Lower leg skin (tissue), 4 donors: ENCODE data around the gene BEAN1. TPM values are rescaled to one million over a fixed set of nuclear protein-coding genes. Genes with fewer than 3 reads are reported as not detected.

Experiments used
- DNase-seq, 2 donors: peaks; one replicate each; pipeline ENCODE4 v3.0.0-alpha.2; 2019; ENCODE audit warnings: low spot score in 2 of 2
- H3K4me3 ChIP-seq: fragments of 200-600 bp; sonication (generic); 2 replicates; pipeline ENCODE4 v1.5.1; 2017; ENCODE audit warnings: mild to moderate bottlenecking, low read depth; ENCODE audit not compliant: poor library complexity, severe bottlenecking
- CTCF ChIP-seq, 3 donors: fragments of 450-650 bp; IDR thresholded peaks; one replicate each; pipeline ENCODE4 v1.5.1; 2016; ENCODE audit warnings: antibody characterized with exemption in 3 of 3, mild to moderate bottlenecking in 3 of 3, moderate library complexity in 2 of 3
- POLR2A ChIP-seq, 2 donors: fragments of 450-650 bp; IDR thresholded peaks; one replicate each; pipeline ENCODE4 v1.6.1; 2016 to 2017; ENCODE audit warnings: antibody characterized with exemption in 2 of 2, mild to moderate bottlenecking in 1 of 2, moderate library complexity in 1 of 2
- WGBS, 2 donors: methylation state at CpG; one replicate each; pipeline ENCODE4 v1.1.5; 2018; 5-methylcytosine and 5-hydroxymethylcytosine counted together
- intact Hi-C: fragments of 100-400 bp; cut with DNase I; formaldehyde crosslinking; loops from one replicate; pipeline ENCODE4 v1.15.0; 2023; ENCODE audit warnings: low total_unique reads
- total RNA-seq, 4 donors: library from RNA; depleted of rRNA; stranded (reverse); fragments of >200 nt; gene quantifications; one replicate each; pipeline ENCODE4 v1.1.0, GENCODE V29; 2016

BEAN1 gene
- total RNA-seq, 4 donors from 2014 or later = 0.72 to 3.9 (median 2.9) TPM; not detected in 1

- peak in 1 of 2 donors; percentile 72 for DNase-seq
- WGBS, 2 donors = 79 to 80% methylated on average over 15 of the region's 15 CpGs
- intact Hi-C loops = loop anchor here (10.0 kb wide), 1 partner anchor 112 kb away; no protein-coding TSS in a partner anchor
- no peak for TF ChIP-seq CTCF (IDR thresholded peaks at IDR 0.05)
- no peak for TF ChIP-seq POLR2A (IDR thresholded peaks at IDR 0.05)
- no peak overlapping the region for H3K4me3 ChIP-seq
Measured at GRCh38 chr16:66473051-66473571, 46.0 kb downstream of the BEAN1 start.

DNA sequence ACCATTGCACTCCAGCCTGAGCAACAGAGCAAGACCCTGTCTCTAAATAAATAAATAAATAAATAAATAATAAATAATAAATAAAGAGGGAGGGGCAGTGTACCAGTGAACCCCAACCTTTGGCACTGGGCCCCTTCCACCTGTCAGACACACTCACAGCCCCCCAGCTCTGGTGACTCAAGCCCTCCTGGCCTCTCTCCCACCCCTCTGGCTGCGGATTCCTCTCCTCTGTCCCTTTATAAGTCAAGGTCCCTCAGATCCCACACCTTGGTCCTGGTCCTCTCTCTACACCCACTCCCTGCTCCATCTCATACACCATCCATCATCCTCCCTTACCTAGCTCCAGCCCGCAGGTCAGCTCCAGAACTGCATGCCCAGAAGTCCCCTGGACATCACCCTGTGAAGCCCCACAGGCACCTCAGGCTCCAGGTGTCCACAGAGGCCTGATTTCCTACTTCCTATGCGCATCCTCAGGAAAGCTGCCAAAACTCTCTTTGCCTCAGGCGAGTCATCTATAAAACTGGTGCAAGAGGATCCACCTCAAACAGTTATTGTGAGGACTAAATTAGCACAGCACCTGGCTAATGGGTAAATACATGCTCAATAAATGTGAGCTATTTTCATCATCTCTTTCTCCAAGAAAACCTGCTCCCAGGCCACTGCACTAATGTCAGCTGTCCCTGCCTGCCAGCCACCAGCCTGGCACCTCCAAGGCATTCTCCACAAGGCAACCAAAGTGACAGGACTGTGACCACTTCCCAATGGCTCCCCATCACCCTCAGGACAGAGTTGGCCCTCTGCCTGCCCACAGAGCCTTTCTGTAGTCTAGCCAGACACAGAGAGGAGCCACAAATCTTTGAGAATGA is 46.8 kb downstream of the BEAN1 start:
- intact Hi-C loops = loop anchor here (10.0 kb wide), 1 partner anchor 111 kb away; no protein-coding TSS in a partner anchor

GRCh38 chr16:66474750-66475199 is 47.7 kb downstream of the BEAN1 start:
- WGBS, 2 donors = 52 to 59% methylated on average over 4 of the region's 4 CpGs
- intact Hi-C loops = loop anchor here (10.0 kb wide), 1 partner anchor 110 kb away; no protein-coding TSS in a partner anchor
- H3K4me3 ChIP-seq = no peak overlapping the region
- TF ChIP-seq CTCF (IDR thresholded peaks at IDR 0.05) (no peak), POLR2A (IDR thresholded peaks at IDR 0.05) (no peak)
- peak in 1 of 2 donors; percentile 20 for DNase-seq

More for the DNA sequence above, 46.8 kb downstream of the BEAN1 start:
- WGBS, 2 donors = 68 to 70% methylated on average over 4 of the region's 4 CpGs
- TF ChIP-seq CTCF (IDR thresholded peaks at IDR 0.05) (no peak), POLR2A (IDR thresholded peaks at IDR 0.05) (no peak)
- DNase-seq = peak in 1 of 2 donors; percentile 68
- no peak overlapping the region for H3K4me3 ChIP-seq

GRCh38 chr16:66475232-66475631 is 48.1 kb downstream of the BEAN1 start:
- TF ChIP-seq POLR2A (IDR thresholded peaks at IDR 0.05) = no peak
- TF ChIP-seq CTCF (IDR thresholded peaks at IDR 0.05) = no peak
- no peak overlapping the region for H3K4me3 ChIP-seq
- DNase-seq = peak in 1 of 2 donors; percentile 65
- WGBS, 2 donors = 90 to 97% methylated on average over 2 of the region's 2 CpGs
- intact Hi-C loops = loop anchor here (10.0 kb wide), 1 partner anchor 110 kb away; no protein-coding TSS in a partner anchor

GRCh38 chr16:66476328-66477027 is 49.4 kb downstream of the BEAN1 start:
- no peak overlapping the region for H3K4me3 ChIP-seq
- 57 to 68% methylated on average over 8 of the region's 8 CpGs for WGBS, 2 donors
- TF ChIP-seq CTCF (IDR thresholded peaks at IDR 0.05) = no peak
- no peak for TF ChIP-seq POLR2A (IDR thresholded peaks at IDR 0.05)
- DNase-seq = peak in 1 of 2 donors; percentile 72
- intact Hi-C loops = loop anchor here (10.0 kb wide), 1 partner anchor 108 kb away; no protein-coding TSS in a partner anchor
